Gastroesophageal sphincter (tissue), 3 donors: ENCODE measurements around the gene LRRC8C.

ENCODE experiments used
- EP300 ChIP-seq: sonication (generic); formaldehyde crosslinking; IDR thresholded peaks from one replicate; pipeline ENCODE4 v1.6.1; 2017; ENCODE audit warnings: antibody characterized with exemption, mild to moderate bottlenecking
- TF ChIP-seq, protein P1 (sequence below), 4 experiments: fragments of 200-600 bp in 2 of 4; fragments of 450-650 bp in 2 of 4; sonication (generic) in 1 of 4; IDR thresholded peaks; one replicate each; pipeline ENCODE4 v1.5.1; 2017 to 2019; ENCODE audit warnings: antibody characterized with exemption in 4 of 4, mild to moderate bottlenecking in 2 of 4, moderate library complexity in 2 of 4

DNA sequence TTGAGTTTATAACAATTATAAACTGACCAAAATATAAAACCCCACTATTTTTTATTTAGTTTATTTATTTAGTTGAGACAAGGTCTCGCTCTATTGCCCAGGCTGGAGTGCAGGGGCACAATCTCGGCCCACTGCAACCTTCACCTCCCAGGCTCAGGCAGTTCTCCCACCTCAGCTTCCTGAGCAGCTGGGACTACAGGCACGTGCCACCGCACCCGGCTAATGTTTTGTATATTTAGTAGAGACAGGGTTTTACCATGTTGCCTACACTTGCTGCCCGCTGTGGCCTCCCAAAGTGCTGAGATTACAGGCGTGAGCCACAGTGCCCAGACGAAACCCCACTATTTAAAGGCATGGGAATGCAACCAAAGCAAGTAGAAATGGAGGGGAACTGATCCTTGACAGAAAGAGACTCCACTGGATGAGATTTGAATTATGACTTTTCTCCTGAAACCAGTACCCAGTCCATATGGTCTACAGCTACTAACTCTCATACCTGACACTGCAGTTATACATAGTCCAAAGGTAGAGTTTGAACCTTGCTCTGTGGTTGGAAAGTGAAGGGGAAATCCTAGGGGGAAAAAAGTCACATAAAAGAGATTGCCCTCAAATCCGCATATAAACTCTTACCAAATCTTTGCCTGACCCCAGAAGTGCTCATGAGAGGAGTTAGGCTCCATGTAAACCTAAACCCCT, 11.3 kb downstream of the LRRC8C start:
- TF ChIP-seq EP300, result no peak
- TF ChIP-seq, protein P1, sequence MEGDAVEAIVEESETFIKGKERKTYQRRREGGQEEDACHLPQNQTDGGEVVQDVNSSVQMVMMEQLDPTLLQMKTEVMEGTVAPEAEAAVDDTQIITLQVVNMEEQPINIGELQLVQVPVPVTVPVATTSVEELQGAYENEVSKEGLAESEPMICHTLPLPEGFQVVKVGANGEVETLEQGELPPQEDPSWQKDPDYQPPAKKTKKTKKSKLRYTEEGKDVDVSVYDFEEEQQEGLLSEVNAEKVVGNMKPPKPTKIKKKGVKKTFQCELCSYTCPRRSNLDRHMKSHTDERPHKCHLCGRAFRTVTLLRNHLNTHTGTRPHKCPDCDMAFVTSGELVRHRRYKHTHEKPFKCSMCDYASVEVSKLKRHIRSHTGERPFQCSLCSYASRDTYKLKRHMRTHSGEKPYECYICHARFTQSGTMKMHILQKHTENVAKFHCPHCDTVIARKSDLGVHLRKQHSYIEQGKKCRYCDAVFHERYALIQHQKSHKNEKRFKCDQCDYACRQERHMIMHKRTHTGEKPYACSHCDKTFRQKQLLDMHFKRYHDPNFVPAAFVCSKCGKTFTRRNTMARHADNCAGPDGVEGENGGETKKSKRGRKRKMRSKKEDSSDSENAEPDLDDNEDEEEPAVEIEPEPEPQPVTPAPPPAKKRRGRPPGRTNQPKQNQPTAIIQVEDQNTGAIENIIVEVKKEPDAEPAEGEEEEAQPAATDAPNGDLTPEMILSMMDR (IDR thresholded peaks at IDR 0.05), result no peak
